Calu3 (cell line): ENCODE measurements around the gene ERCC5. TPM values are rescaled to one million over a fixed set of nuclear protein-coding genes. Genes with fewer than 3 reads are reported as not detected.

Experiments used
- BruUV-seq: library from RNA; stranded (reverse); fragments of 400-500 nt; replicated peaks from 2 replicates; lab custom pipeline; 2021; lab: Mats Ljungman, UMichigan
- CTCF ChIA-PET: fragments of 300-600 bp; sonication (Branson Sonifier 250); formaldehyde crosslinking; loops from one replicate; lab custom pipeline; 2022; ENCODE audit warnings: antibody characterized with exemption; lab: Charles Lee
- DNase-seq: peaks from one replicate; pipeline ENCODE4 v3.0.0; 2022
- H3K27ac Mint-ChIP-seq: one replicate; pipeline ENCODE4 v1.8.0; 2022; ENCODE audit warnings: mixed read lengths; ENCODE audit not compliant: unreplicated experiment
- H3K27me3 Mint-ChIP-seq: one replicate; pipeline ENCODE4 v1.8.0; 2022; ENCODE audit warnings: mixed read lengths; ENCODE audit not compliant: unreplicated experiment
- H3K36me3 Mint-ChIP-seq: one replicate; pipeline ENCODE4 v1.8.0; 2022; ENCODE audit warnings: mild to moderate bottlenecking, moderate library complexity, mixed read lengths; ENCODE audit not compliant: insufficient read depth, unreplicated experiment
- H3K4me1 Mint-ChIP-seq: one replicate; pipeline ENCODE4 v1.8.0; 2022; ENCODE audit warnings: mild to moderate bottlenecking, low read depth, mixed read lengths; ENCODE audit not compliant: unreplicated experiment
- H3K4me3 Mint-ChIP-seq: one replicate; pipeline ENCODE4 v1.8.0; 2022; ENCODE audit warnings: mild to moderate bottlenecking, low read depth, moderate library complexity, mixed read lengths; ENCODE audit not compliant: unreplicated experiment
- H3K9me3 Mint-ChIP-seq: one replicate; pipeline ENCODE4 v1.8.0; 2022; ENCODE audit warnings: low read depth, mixed read lengths; ENCODE audit not compliant: unreplicated experiment
- intact Hi-C: fragments of 100-400 bp; cut with micrococcal nuclease; formaldehyde crosslinking; loops from one replicate; pipeline ENCODE4 v1.10.0; 2022; ENCODE audit not compliant: unreplicated experiment
- total RNA-seq: library from RNA; stranded (reverse); gene quantifications from 2 replicates; pipeline ENCODE4 v1.2.3, GENCODE V29; 2022
- TF ChIP-seq, protein P1 (sequence below): fragments of 200-600 bp; IDR thresholded peaks from one replicate; pipeline ENCODE4 v1.8.0; 2022; ENCODE audit warnings: antibody characterized with exemption; ENCODE audit not compliant: unreplicated experiment

ERCC5 gene
- total RNA-seq, 1 experiment from 2014 or later: 14.7 TPM

DNA sequence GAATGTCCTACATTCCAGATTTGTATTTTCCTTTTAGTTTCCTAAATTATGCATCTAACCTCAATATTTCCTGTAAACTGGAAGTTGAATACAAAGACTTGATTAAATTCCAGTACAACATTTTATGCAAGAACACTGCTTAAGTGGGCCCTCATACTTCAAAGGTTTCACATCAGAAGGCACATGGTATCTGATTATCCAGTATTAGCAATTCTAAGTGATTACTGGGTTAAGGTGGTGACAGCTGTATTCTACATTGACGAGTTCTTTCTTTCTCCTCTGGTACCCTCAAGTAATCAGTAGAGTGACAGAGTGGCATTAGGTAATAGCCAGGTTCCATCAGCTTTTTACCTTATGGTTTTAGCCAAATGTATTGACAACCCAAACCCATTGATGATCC is 28.6 kb upstream of the ERCC5 start:
- no peaks in the 10 kb centered on the region for H3K36me3 Mint-ChIP-seq
- no peaks in the 10 kb centered on the region for H3K9me3 Mint-ChIP-seq

DNA sequence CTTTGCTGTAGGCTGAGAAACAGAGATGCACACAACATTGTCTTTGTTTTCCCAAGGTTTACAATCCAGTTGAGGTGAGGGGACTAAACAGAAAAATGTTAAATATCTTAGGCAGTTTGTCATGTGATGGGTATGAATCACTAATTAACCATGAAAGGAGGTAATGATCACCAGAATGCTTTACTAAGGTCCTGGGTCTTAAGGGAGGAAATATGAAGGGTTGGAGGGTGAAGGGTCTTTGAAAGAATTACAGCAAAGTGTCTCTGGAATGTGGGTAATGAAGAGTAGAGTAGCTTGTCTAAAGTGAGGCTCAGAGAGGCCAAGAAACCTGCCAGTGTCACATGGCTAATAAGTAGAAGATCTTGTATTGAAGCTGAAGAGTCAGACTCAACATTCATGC is 27.9 kb upstream of the ERCC5 start:
- H3K9me3 Mint-ChIP-seq: no peaks in the 10 kb centered on the region
- no peaks in the 10 kb centered on the region for H3K27me3 Mint-ChIP-seq
- TF ChIP-seq, protein P1, sequence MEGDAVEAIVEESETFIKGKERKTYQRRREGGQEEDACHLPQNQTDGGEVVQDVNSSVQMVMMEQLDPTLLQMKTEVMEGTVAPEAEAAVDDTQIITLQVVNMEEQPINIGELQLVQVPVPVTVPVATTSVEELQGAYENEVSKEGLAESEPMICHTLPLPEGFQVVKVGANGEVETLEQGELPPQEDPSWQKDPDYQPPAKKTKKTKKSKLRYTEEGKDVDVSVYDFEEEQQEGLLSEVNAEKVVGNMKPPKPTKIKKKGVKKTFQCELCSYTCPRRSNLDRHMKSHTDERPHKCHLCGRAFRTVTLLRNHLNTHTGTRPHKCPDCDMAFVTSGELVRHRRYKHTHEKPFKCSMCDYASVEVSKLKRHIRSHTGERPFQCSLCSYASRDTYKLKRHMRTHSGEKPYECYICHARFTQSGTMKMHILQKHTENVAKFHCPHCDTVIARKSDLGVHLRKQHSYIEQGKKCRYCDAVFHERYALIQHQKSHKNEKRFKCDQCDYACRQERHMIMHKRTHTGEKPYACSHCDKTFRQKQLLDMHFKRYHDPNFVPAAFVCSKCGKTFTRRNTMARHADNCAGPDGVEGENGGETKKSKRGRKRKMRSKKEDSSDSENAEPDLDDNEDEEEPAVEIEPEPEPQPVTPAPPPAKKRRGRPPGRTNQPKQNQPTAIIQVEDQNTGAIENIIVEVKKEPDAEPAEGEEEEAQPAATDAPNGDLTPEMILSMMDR: no peak
- H3K36me3 Mint-ChIP-seq: no peaks in the 10 kb centered on the region
- peak overlapping the region; percentile 52 for H3K27ac Mint-ChIP-seq
- no peak for DNase-seq
- CTCF ChIA-PET: no interaction called here
- peaks cover 18% of the 10 kb centered on the region for H3K4me1 Mint-ChIP-seq
- no TSS peak for BruUV-seq
- intact Hi-C loops: no loop called here
- peak overlapping the region; percentile 40 for H3K4me3 Mint-ChIP-seq

More for the DNA sequence above, 28.6 kb upstream of the ERCC5 start:
- peaks cover 18% of the 10 kb centered on the region for H3K4me1 Mint-ChIP-seq
- DNase-seq: no peak
- TF ChIP-seq, protein P1: no peak
- no TSS peak for BruUV-seq
- no peaks in the 10 kb centered on the region for H3K27me3 Mint-ChIP-seq
- H3K4me3 Mint-ChIP-seq: no peak overlapping the region
- intact Hi-C loops: no loop called here
- H3K27ac Mint-ChIP-seq: no peak overlapping the region
- CTCF ChIA-PET: no interaction called here

DNA sequence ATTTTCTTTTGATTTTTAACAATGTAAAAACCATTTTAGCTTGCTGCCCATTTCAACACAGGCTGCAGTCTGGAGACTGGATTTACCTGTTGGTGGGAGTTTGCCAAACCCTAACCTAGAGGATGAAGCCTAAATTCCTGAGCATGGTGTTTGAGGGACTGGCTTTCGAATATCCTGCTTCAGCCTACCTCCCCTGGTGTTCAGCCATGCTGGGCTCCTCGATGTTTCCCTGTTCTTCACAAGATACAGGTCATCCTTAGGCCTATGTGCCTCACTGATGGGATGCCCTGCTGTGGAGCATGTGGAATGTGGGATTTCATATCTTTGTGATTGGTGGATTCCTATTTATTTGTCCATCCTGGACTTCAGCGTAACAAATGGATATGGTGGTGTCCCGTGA is 20.4 kb upstream of the ERCC5 start:
- Mint-ChIP-seq H3K4me3 (no peak overlapping the region), H3K27me3 (no peaks in the 10 kb centered on the region), H3K27ac (no peak overlapping the region), H3K9me3 (no peaks in the 10 kb centered on the region), H3K4me1 (peaks cover 9% of the 10 kb centered on the region), H3K36me3 (no peaks in the 10 kb centered on the region)
- no TSS peak for BruUV-seq
- TF ChIP-seq, protein P1: no peak
- CTCF ChIA-PET: no interaction called here
- no peak for DNase-seq
- intact Hi-C loops: no loop called here

DNA sequence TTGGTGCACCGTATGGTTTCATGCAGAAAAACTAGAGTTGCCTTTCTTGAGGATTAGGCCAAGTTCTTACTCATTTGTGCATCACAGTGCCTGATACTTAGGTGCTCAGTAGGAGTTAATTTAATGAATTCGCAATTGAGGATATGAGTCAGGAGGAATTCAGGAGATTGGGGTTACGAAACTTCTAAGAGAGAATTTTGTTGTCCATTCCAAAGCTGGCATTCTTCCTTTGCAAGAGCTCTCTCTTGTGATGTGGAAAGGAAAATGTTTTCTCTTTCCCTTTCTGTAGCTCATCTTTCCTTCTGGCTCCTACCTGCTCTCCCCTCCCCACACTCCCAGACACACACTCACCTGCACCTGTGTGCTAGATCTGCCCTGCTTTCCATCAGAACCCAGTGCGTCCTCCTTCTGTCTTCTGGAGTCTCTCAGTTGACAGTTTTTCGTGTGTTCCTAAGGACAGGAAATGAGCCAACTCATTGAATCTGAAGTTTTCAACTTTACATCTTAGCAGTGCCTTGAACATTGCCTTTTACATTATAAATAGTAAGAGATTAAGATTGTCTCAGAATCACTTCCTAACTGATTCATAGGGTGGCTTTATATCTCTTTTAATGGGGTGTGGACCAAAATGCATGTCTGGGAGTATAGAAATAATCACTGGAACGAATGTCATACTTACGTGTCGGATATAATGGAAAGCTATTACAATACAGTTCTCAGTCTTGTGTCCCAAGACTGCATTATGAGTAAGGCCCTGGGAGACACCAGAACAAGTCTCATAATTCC is 19.7 kb upstream of the ERCC5 start:
- Mint-ChIP-seq H3K36me3 (no peaks in the 10 kb centered on the region), H3K4me1 (peaks cover 9% of the 10 kb centered on the region), H3K27me3 (no peaks in the 10 kb centered on the region), H3K27ac (no peak overlapping the region), H3K4me3 (no peak overlapping the region), H3K9me3 (no peaks in the 10 kb centered on the region)
- no TSS peak for BruUV-seq
- CTCF ChIA-PET: no interaction called here
- no peak for DNase-seq
- TF ChIP-seq, protein P1: no peak
- intact Hi-C loops: no loop called here
